Activated CD8-positive, alpha-beta T cell treated with anti-CD3 and anti-CD28 coated beads for 36 hours (primary cell): ENCODE measurements around the gene TMEM108. TPM values are rescaled to one million over a fixed set of nuclear protein-coding genes. Genes with fewer than 3 reads are reported as not detected.

Experiments
- ATAC-seq: fragments of 200-7000 bp; cut with Tn5 transposase; one replicate; pipeline ENCODE4 v1.10.0; 2021; ENCODE audit warnings: mild to moderate bottlenecking, moderate library complexity
- CTCF ChIA-PET: fragments of 350-600 bp; sonication (Branson Sonifier 250); formaldehyde crosslinking; loops from one replicate; lab custom pipeline; 2021; ENCODE audit warnings: antibody characterized with exemption; lab: Charles Lee
- POLR2A ChIA-PET: fragments of 350-600 bp; sonication (Branson Sonifier 250); formaldehyde crosslinking; loops from one replicate; lab custom pipeline; 2021; ENCODE audit warnings: antibody characterized with exemption; lab: Charles Lee
- DNase-seq: peaks from one replicate; pipeline ENCODE4 v3.0.0-alpha.2; 2020
- H3K27ac Mint-ChIP-seq: one replicate; pipeline ENCODE4 v1.8.0; 2021; ENCODE audit warnings: mild to moderate bottlenecking, mixed read lengths
- H3K27me3 Mint-ChIP-seq: one replicate; pipeline ENCODE4 v1.8.0; 2021; ENCODE audit warnings: mixed read lengths
- H3K36me3 Mint-ChIP-seq: one replicate; pipeline ENCODE4 v1.8.0; 2021; ENCODE audit warnings: low read depth, mixed read lengths
- H3K4me1 Mint-ChIP-seq: one replicate; pipeline ENCODE4 v1.8.0; 2021; ENCODE audit warnings: low read depth, mixed read lengths
- H3K4me3 Mint-ChIP-seq: one replicate; pipeline ENCODE4 v1.8.0; 2021; ENCODE audit warnings: mild to moderate bottlenecking, moderate library complexity, mixed read lengths
- H3K9me3 Mint-ChIP-seq: one replicate; pipeline ENCODE4 v1.8.0; 2021; ENCODE audit warnings: mixed read lengths
- intact Hi-C: fragments of 100-400 bp; cut with micrococcal nuclease; formaldehyde crosslinking; loops from one replicate; pipeline ENCODE4 v1.10.0; 2022
- total RNA-seq, 2 experiments: library from RNA; stranded (reverse); gene quantifications; one replicate each; pipeline ENCODE4 v1.2.3, GENCODE V29; 2021
- TF ChIP-seq, protein P1 (sequence below): fragments of 200-600 bp; IDR thresholded peaks from one replicate; pipeline ENCODE4 v1.8.0; 2022; ENCODE audit warnings: antibody characterized with exemption, mild to moderate bottlenecking

Gene TMEM108
- total RNA-seq, 2 experiments from 2014 or later: not detected

DNA sequence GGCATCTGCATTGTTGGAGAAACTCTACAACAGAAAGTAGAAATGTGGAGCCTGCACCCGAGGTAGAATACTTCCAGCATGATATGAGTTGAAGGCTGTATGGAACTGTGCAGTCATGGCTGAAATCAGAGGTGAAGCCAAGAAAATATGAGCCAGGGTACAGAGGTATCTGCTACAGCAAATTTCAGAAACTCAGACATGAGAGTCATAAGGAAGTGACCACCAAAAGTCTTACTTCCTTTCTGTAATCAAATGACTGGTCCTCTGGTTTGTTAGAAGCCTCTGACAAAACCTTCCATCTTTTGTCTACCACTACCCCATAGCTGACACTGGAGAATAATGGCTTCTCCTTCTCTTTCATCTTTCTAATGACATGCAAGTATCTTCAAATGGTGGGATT is 159.4 kb downstream of the TMEM108 start:
- no peaks in the 10 kb centered on the region for H3K36me3 Mint-ChIP-seq
- H3K27ac Mint-ChIP-seq: no peak overlapping the region
- TF ChIP-seq, protein P1, sequence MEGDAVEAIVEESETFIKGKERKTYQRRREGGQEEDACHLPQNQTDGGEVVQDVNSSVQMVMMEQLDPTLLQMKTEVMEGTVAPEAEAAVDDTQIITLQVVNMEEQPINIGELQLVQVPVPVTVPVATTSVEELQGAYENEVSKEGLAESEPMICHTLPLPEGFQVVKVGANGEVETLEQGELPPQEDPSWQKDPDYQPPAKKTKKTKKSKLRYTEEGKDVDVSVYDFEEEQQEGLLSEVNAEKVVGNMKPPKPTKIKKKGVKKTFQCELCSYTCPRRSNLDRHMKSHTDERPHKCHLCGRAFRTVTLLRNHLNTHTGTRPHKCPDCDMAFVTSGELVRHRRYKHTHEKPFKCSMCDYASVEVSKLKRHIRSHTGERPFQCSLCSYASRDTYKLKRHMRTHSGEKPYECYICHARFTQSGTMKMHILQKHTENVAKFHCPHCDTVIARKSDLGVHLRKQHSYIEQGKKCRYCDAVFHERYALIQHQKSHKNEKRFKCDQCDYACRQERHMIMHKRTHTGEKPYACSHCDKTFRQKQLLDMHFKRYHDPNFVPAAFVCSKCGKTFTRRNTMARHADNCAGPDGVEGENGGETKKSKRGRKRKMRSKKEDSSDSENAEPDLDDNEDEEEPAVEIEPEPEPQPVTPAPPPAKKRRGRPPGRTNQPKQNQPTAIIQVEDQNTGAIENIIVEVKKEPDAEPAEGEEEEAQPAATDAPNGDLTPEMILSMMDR: no peak
- ChIA-PET POLR2A (no interaction called here), CTCF (no interaction called here)
- no peaks in the 10 kb centered on the region for H3K4me1 Mint-ChIP-seq
- no peak for ATAC-seq
- peaks cover 3% of the 10 kb centered on the region for H3K27me3 Mint-ChIP-seq
- H3K4me3 Mint-ChIP-seq: no peak overlapping the region
- no peaks in the 10 kb centered on the region for H3K9me3 Mint-ChIP-seq
- intact Hi-C loops: no loop called here
- no peak for DNase-seq

DNA sequence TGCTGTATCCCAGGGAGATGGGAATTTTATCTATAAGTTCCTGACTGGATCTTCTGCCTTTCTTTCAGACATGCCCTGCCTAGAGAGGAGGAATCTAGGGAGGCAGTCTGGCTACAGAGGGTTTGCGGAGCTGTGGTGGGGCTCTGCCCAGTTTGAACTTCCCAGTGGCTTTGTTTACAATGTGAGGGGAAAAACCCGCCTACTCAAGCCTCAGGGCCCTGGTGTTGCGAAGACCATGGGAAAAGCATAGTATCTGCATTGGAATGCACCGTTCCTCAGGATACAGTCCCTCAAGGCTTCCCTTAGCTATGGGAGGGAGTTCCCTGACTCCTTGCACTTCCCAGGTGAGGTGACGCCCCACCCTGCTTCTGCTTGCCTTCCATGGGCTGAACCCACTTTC is 168.7 kb downstream of the TMEM108 start:
- ATAC-seq (no peak), DNase-seq (no peak)
- peaks cover 6% of the 10 kb centered on the region for H3K27me3 Mint-ChIP-seq
- no peak overlapping the region for H3K27ac Mint-ChIP-seq
- no peak overlapping the region for H3K4me3 Mint-ChIP-seq
- ChIA-PET CTCF (no interaction called here), POLR2A (no interaction called here)
- H3K36me3 Mint-ChIP-seq: no peaks in the 10 kb centered on the region
- TF ChIP-seq, protein P1: no peak
- H3K9me3 Mint-ChIP-seq: no peaks in the 10 kb centered on the region
- intact Hi-C loops: no loop called here
- H3K4me1 Mint-ChIP-seq: peaks cover 20% of the 10 kb centered on the region

DNA sequence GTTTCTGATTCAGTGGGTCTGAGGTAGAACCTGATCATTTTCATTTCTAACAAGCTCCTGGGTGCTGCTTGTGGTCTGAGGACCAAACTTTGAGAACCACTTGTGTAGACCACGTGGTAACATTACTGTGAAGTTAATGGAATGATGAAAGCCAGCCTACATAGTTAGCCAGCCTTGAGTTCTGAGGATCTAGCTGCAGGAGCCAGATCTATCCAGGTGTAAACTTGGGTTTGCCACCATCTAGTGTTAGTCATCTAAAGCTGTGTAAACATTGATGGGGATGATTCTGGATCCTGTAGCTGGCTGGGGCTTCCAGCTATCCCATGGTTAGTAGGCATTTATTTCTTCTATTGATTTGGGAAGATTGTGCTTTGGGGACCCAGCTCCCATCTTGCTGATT is 170.0 kb downstream of the TMEM108 start:
- CTCF ChIA-PET: no interaction called here

DNA sequence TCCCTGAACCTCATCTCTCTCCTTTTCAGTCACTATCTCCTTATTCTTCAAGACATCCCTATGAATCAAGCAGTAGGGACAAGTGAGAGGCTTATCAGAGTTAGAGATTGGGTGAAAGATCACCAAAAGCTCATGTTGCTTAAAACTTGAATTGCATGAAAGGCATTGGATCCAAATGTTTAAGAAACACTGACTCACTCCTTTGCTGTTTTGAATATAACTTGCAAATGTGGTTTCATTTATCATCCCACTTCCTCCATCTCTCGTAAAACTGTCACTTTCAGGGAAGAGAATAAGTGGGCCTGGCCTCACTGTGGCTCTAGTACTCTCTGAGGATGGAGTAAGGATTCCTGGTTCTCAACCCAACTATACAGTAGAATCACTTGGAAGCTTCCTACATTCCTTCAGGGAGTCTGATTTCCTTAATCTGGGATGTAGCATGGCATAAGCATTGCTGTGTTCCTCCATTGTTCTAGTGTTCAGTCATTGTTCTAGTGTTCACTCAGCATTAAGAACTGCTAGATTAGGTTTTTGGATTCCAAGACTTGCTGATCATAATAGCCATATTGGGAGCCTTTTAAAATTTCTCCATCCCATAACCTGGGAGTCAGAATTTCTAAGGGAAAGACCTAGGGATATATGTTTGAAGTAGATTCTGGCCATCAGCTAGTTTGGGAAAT is 171.8 kb downstream of the TMEM108 start:
- CTCF ChIA-PET: interaction anchor here (0.7 kb wide), 1 partner anchor 17 kb away, joined by 3 read pairs; no protein-coding TSS in a partner anchor
- H3K27me3 Mint-ChIP-seq: peaks cover 6% of the 10 kb centered on the region
- ATAC-seq (peak; percentile 77), DNase-seq (no peak)
- intact Hi-C loops: no loop called here
- H3K4me3 Mint-ChIP-seq: no peak overlapping the region
- no peak overlapping the region for H3K27ac Mint-ChIP-seq
- H3K36me3 Mint-ChIP-seq: no peaks in the 10 kb centered on the region
- TF ChIP-seq, protein P1: no peak
- POLR2A ChIA-PET: no interaction called here
- no peaks in the 10 kb centered on the region for H3K9me3 Mint-ChIP-seq
- peaks cover 20% of the 10 kb centered on the region for H3K4me1 Mint-ChIP-seq

More for the DNA sequence above, 170.0 kb downstream of the TMEM108 start:
- DNase-seq (no peak), ATAC-seq (no peak)
- Mint-ChIP-seq H3K27me3 (peaks cover 6% of the 10 kb centered on the region), H3K4me1 (peaks cover 20% of the 10 kb centered on the region), H3K36me3 (no peaks in the 10 kb centered on the region), H3K9me3 (no peaks in the 10 kb centered on the region), H3K27ac (no peak overlapping the region), H3K4me3 (no peak overlapping the region)
- POLR2A ChIA-PET: no interaction called here
- intact Hi-C loops: no loop called here
- TF ChIP-seq, protein P1: no peak

DNA sequence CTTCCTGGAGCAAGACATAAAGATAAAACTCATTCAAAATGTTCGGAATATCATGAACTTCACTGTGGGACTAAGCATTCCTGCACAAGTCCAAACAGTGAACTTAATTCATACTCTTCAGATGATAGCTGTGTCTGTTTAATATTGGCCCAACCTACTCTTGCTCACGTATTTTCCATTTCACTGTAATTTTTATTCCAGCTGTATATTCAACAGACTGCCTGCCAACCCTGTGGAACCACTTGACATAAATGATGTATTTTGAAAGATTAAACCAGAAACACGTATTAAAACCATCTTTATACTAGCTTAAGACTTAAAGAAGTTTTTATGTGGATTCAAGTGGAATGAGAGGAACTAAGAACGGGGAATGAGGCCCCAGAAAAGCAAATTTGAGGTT is 172.5 kb downstream of the TMEM108 start:
- Mint-ChIP-seq H3K27me3 (peaks cover 5% of the 10 kb centered on the region), H3K4me3 (no peak overlapping the region), H3K36me3 (no peaks in the 10 kb centered on the region), H3K4me1 (peaks cover 20% of the 10 kb centered on the region), H3K9me3 (no peaks in the 10 kb centered on the region), H3K27ac (no peak overlapping the region)
- ATAC-seq: no peak
- DNase-seq: no peak
- POLR2A ChIA-PET: no interaction called here
- intact Hi-C loops: no loop called here
- CTCF ChIA-PET: no interaction called here
- TF ChIP-seq, protein P1: no peak
